HG03520 (cell line): ENCODE measurements around the gene SVOP.
"Not testable (repeated sequence)": the region's sequence is repeated elsewhere in the genome, so short reads cannot be mapped to it uniquely, and the experiment has no call there.

Source experiments
- ATAC-seq: cut with Tn5 transposase; IDR thresholded peaks from one replicate; pipeline ENCODE4 v1.9.1; 2021; ENCODE audit warnings: mild to moderate bottlenecking, moderate library complexity; ENCODE audit not compliant: unreplicated experiment

The SVOP gene

GRCh38 chr12:109020796-109021380 lies at the start of gene SVOP:
Gene SVOP, minus strand, starts transcription at chr12:109021068. Its CDS starts 200 bp downstream, at chr12:109020868.
- no peak for ATAC-seq

DNA sequence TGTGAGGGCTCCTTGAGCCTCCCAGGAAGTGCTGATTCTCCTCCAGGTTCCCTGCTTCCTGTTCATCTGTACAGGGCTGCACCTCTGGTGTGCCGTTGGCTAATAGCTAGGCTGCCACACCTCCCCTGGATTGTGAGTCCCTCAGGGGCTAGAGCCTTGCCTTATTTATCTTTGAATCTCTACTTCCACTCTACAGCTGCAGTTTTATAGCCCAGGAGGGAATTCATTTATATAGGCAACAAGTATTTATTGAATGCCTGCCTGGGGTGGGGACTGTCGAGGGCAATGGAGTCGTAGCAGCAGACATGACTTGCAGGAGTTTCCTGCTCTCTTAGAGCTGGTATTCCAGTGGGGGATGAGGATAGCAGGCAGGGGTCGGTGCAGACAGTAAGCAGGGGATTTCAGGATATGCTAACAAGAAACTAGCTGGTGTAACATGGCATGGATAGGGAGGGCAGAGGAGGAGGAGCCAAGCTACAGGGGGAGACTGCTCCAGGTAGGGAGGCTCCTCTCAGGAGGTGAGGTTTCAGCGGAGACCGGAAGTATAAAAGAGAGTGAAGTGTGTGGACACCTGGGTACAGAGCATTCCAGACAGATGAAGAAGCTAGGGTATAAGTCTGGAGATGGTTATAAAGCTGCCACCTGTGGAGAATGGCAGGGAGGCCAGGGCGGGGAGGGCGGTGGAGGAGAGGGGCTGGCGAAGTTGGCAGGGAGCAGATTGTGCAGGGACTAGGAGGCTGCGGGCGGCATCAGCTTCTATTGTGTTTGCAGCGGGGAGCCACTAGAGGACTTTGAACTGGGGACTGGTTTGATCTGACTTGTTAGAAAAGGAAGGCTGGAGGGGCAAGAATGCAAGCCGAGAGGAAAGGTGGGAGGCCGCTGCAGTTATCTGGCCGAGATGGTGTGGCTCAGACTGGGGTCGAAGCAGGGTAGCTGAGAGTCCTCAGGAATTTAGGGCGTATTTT lies 48.7 kb upstream of the SVOP start:
- no peak for ATAC-seq

- no peak for ATAC-seq
These were observed 45.0 kb upstream of the SVOP start for GRCh38 chr12:109065853-109066193.

- no peak for ATAC-seq
These were observed 44.4 kb upstream of the SVOP start for GRCh38 chr12:109065154-109065852.

DNA sequence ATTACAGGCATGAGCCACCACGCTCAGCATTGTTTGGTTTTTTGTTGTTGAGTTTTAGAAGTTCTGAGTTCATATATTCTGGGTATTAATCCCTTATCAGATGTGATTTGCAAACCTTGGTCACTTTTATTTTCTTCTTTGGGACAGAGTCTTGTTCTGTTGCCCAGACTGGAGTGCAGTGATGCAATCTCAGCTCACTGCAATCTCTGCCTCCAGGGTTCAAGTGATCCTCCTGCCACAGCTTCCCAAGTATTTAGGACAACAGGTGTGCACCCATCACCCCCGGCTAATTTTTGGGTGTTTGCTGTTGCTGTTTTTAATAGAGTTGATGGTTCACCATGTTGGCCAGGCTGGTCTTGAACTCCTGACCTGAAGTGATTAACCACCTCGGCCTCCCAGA lies 43.3 kb upstream of the SVOP start:
- ATAC-seq: no peak

- ATAC-seq: no peak
These were observed 37.9 kb upstream of the SVOP start for GRCh38 chr12:109058773-109059172.

DNA sequence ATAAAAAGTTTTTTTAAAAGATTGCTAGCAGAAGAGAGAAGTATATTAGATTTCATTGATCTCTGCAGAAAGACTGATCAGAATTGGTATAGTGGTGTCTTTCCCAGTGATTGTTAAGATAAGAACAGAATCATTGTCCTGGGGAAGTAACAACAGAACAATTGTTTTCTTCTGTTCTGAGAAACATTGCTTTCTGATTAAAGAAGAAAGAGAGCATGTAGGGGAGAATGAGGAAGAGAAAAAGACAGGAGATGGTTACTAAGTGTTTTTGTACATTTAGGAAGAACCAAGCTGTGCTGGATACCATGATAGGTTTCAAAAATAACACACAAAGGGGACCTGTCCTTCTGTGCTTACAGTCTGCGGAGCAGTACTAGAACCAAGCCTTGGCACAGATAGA lies 36.5 kb upstream of the SVOP start:
- ATAC-seq: no peak

DNA sequence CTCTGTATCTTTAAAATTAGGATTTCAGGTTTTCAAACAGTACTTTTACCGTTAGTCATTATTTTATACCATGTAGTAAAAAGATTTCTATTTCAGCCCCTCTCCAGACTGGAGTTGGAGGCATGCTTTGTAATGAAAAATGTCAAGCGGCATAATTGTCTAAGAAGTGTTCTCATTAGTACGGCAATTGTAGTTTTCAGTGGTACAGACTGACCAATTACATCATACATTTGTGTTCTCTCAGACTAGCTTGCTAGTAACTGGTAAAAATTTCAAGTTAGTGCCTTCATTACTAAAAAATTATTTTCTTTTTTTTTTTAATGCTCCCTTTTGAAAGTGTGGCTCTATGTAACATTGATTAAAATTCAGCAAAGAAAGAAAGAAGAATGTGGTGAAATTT lies 36.0 kb upstream of the SVOP start:
- ATAC-seq: no peak

- ATAC-seq: no peak
These were observed 33.7 kb upstream of the SVOP start for GRCh38 chr12:109054520-109054919.

DNA sequence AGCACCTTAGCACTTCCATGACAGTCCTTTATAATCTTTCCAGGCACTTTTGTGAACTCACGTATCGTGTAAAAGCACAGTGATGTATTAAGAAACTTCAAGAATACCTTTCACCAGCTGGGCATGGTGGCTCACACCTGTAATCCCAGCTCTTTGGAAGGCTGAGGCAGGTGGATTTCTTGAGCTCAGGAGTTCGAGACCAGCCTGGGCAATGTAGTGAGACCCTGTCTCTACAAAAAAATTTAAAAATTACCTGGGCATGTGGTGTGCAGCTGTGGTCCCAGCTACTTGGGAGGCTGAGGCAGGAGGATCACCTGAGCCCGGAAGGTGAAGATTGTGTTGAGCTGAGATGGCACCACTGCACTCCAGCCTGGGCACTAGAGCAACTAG lies 33.3 kb upstream of the SVOP start:
- ATAC-seq: not testable (repeated sequence)

GRCh38 chr12:109053382-109054123 lies 32.7 kb upstream of the SVOP start:
- ATAC-seq: no peak

GRCh38 chr12:109052414-109053323 lies 31.8 kb upstream of the SVOP start, which contains the start of gene USP30:
Gene USP30, plus strand, starts transcription at chr12:109052576. Its CDS starts 103 bp downstream, at chr12:109052679.
- peak; percentile 65 for ATAC-seq

DNA sequence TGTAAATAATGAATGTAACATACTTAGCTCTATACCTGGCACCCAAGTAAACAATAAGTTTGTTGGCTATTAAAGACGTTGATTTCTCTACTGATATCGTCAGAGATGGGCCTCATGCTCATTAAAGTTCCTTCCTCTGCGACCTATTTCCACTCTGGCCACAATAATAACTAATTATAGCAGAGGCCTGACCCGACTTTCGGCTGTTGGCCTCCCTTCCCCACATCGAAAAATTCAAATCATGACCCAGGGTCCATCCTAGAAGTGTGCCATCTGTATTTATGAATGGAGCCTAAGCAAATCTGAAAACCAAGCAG lies 31.2 kb upstream of the SVOP start:
- ATAC-seq: no peak

GRCh38 chr12:109049794-109050193 lies 28.9 kb upstream of the SVOP start:
- ATAC-seq: not testable (repeated sequence)

DNA sequence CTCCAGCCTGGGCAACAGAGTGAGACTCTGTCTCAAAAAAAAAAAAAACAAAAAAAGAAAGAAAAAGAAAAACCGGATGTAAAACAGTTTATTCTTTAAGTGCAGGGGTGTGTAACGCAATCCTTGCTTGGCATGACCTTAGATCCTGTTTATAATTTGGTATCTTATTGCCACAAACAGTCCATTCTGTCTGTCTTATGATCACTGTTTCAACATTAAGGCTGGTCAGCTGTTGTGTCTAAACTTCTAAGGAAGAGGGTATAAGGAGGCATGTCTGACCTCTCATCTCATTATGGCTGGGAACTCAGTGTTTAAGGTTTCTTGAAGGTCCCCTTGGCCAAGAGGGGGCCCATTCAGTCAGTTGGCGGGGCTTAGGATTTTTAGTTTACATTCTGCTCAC lies 27.8 kb upstream of the SVOP start:
- not testable (repeated sequence) for ATAC-seq

GRCh38 chr12:109047081-109047805 lies 26.4 kb upstream of the SVOP start:
- ATAC-seq: no peak

DNA sequence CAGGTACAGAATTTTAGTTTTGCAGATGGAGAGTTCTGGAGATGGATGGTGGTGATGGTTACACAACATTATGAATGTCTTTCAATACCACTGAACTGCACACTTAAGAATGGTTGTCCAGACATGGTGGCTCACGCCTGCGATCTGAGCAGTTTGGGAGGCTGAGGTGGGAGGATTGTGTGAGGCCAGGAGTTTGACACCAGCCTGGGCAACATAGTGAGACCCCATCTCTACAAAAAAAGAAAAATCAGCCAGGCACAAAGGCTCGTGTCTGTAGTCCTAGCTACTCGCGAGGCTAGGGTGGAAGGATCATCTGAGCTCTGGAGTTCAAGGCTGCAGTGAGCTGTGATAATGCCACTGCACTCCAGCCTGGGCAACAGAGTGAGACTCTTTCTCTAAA lies 23.4 kb upstream of the SVOP start:
- ATAC-seq: no peak

DNA sequence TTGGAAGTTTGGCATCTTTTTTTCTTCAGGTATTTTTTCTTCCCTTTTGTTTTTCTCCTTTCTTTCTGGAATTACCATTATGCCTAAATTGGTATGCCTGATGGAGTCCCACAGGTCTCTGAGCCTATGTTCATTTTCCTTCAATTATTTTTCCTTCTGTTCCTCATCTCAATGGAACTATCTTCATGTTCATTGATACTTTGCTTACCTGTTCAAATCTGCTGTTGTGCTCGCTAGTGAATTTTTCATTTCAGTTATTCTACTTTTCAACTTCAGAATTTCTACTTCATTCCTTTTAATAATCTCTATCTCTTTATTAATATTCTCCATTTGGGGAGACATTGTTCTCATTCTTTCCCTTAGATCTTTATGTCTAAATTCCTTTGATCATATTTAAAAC lies 16.1 kb upstream of the SVOP start:
- ATAC-seq: no peak
